HG03045 (cell line): ENCODE measurements around the gene ANXA2R.
A peak's percentile ranks its signal among the peaks of the same experiment; 100 is the strongest.
"Not testable (repeated sequence)": the region's sequence is repeated elsewhere in the genome, so short reads cannot be mapped to it uniquely, and the experiment has no call there.

Experiments used
- ATAC-seq: cut with Tn5 transposase; IDR thresholded peaks from one replicate; pipeline ENCODE4 v1.9.1; 2021; ENCODE audit warnings: mild to moderate bottlenecking, moderate library complexity; ENCODE audit not compliant: unreplicated experiment

The ANXA2R gene, protein sequence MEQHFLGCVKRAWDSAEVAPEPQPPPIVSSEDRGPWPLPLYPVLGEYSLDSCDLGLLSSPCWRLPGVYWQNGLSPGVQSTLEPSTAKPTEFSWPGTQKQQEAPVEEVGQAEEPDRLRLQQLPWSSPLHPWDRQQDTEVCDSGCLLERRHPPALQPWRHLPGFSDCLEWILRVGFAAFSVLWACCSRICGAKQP

DNA sequence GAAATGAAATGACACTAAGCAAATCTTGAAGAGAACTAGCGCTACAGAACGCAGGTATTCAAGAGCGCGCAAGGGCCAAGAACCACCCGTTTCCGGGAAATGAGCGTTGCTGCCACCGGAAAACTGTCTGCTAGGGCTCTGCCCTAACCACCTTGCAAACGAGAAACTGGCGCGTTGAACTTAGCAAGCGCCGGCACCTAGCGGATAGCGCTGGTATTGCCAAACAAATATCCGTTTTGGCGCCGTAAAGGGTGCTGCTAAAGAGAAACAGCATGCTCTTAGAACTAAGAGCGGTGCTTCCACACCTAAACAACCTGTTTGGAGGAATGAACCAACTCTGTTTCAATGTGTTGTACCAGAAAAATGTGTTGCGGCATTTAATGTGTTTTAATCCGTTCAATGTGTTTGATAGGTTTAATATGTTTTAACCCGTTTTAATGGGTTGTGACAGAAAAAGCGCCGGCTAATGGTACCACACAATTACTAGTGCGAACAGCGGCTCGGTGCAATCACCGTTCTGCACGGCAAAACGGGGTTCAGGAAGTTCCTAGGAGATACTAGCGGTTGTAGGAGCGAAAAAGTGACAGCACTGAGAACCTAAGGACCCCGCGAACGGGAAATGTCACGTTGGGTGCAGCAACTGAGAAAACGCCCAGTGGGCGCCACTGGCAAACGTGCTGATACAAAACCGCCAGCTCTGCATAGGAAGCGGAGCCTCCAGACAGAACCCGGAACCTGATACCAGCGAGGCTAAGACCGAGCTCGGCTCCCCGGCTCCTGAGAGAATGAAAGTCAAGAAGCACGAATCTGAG is at the start of gene ANXA2R:
TSS of gene ANXA2R (minus strand) at position 33 of the 812 bp plus-strand sequence. CDS start 273 bp downstream, outside the sequence.
- peak; percentile 53 for ATAC-seq

DNA sequence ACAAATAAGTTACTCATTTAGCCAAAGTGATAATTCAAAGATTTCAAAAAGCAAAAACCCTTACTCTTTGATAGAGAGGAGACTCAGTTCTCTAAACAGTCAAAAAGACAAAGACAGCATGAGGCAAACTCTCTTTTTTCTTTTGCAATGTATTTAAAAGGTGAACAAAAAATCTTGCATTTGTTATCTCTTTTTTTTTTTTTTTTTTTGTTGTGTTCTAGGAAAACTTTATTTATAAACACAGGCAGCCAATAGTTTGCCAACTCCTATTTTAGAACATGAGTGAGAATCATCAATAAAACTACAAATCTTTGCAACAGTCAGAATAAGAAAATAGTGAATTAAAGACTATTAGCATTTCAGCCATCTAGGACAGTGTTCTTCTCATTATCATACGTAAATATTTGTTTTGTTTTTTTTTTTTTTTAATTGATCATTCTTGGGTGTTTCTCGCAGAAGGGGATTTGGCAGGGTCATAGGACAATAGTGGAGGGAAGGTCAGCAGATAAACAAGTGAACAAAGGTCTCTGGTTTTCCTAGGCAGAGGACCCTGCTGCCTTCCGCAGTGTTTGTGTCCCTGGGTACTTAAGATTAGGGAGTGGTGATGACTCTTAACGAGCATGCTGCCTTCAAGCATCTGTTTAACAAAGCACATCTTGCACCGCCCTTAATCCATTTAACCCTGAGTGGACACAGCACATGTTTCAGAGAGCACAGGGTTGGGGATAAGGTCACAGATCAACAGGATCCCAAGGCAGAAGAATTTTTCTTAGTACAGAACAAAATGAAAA is 46.2 kb upstream of the ANXA2R start:
- not testable (repeated sequence) for ATAC-seq

DNA sequence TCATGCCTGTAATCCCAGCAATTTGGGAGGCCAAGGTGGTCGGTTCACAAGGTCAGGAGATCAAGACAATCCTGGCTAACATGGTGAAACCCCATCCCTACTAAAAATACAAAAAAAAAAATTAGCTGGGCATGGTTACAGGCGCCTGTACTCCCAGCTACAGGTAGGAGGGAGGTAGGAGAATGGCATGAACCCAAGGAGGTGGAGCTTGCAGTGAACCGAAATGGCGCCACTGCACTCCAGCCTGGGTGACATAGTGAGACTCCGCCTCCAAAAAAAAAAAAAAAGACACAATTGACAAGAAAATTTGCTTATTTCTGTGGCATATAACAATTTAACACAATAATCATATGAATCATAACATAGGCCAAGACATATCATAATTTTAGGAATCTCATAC is 45.3 kb upstream of the ANXA2R start:
- ATAC-seq, result no peak

DNA sequence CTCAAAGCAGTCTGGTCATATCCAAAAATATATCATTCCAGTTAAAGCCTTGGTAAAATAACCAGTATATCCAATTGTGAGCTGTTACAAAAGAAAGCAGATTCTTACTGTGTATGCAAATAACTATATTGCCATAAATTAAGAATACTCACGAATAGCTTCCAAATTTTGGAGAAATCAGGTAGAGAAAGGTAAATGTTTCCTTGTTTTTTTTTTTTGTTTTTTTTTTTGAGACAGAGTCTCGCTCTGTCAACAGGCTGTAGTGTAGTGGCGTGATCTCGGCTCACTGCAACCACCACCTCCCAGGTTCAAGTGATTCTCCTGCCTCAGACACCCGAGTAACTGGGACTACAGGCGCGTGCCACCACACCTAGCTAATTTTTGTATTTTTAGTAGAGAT is 44.3 kb upstream of the ANXA2R start:
- ATAC-seq, result not testable (repeated sequence)

DNA sequence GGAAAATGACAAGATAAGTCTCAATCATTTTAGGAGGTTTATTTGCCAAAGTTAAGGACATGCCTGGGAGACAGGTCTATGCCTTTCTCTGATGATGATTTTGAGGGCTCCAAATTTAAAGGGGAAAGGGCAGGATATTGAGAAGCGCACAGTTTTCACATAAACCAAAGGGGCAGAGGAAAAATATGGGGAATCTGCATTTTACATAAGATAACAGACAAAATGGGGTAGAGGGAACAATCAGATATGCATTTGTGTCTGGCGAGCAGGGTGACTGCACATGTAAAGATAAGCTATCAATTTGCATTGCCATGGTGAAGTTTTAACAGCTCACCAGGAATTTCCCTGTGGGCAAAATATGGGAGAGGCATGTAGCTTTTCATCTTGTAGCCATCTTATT is 41.2 kb upstream of the ANXA2R start:
- ATAC-seq, result not testable (repeated sequence)

DNA sequence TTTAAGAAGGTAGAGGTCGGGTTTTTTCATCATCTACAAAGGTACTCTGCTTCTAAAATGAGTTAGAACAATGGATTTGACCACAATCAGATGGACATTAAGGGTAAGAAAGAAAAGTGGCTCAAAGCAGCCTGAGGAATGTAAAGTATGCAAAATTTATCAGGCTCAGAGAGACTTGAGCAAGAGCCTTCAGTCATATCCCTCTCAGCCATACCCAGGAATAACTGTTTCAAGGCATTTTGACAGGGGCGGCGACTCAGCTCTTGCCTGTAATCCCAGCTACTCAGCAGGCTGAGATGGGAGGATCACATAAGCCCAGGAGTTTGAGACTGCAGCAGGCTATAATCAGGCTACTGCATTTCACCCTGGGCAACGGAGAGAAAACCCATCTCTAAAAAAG is 38.8 kb upstream of the ANXA2R start:
- ATAC-seq, result no peak

DNA sequence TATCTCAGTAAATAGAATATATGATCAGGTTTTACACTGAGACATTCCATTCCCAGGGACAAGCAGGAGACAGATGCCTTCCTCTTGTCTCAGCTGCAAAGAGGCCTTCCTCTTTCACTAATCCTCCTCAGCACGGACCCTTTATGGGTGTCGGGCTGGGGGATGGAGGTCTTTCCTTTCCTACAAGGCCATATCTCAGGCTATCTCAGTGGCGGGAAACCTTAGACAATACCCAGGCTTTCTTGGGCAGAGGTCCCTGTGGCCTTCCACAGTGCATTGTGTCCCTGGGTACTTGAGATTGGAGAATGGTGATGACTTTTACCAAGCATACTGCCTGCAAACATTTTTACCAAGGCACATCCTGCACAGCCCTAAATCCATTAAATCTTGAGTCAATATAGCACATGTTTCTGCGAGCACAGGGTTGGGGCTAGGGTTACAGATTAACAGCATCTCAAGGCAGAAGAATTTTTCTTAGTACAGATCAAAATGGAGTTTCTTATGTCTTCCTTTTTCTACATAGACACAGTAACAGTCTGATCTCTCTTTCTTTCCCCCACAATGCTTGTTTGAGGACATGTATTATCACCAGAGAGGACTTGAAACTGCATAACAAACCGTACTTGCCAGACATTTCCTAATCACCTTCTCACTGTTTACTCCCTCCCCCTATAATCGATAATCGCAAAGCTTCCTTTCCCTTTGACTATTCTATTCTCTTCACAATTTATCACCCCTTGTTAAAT is 37.5 kb upstream of the ANXA2R start:
- ATAC-seq, result not testable (repeated sequence)

DNA sequence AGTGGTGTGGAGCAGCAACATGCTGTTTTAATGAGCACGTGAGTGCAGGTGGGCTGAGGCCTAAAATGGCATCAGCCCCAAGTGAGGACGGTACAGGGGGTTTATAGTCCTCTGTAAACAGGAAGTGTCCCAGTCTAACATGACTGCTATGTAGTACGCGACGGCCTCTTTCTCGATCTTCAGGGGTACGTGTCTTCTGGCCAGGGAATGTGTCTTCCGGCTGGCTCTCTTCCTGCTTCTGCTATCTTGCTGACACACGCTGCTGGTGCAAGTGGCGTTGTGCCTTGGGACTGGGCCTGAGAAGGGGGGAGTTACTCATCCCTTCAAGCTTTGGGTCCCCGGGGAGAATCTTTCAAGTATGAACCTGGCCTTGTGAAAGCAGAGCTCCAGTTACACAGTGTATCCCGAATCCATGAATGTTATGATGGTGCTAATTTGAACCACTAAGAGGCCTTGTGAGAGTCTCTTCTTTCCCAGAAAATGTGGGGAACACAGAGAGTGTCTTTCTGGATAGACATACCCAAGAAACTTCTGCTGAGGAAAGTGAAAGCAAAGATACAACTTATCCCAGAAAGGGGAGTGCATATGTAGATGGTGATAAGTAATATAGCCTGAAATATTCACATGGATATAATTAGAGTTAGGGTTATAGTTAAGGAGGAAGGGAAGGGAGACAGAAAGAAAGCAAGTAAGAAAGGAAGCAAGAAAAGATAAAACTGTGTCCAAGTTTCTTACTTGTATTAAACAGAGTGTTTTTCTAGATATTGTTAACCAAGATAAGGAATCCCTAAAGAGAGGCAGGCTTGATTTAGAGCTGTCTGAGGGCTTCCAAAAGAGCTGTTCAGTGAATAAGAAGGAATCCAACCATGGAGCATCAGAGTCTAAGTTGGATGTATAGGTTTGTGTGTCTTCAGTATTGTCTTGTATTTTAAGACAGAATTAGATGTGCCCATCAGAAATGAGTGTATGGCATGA is 35.5 kb upstream of the ANXA2R start:
- ATAC-seq, result no peak

DNA sequence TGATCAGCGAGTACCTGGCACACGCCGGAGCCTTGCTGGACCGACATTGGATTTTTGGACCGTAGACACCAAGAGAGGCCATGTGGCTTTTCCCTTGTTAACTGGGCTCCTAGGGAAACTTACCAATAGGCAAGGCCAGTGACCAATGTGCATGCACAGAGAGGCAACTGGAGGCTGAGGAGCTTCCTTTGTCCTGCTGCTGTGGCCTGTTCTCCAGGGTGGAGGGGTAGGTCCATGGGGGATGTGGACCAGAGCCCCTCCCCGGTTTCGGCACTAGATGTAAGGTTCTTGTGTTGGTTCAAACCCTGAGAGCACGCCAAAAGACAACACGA is 34.8 kb upstream of the ANXA2R start:
- no peak for ATAC-seq

DNA sequence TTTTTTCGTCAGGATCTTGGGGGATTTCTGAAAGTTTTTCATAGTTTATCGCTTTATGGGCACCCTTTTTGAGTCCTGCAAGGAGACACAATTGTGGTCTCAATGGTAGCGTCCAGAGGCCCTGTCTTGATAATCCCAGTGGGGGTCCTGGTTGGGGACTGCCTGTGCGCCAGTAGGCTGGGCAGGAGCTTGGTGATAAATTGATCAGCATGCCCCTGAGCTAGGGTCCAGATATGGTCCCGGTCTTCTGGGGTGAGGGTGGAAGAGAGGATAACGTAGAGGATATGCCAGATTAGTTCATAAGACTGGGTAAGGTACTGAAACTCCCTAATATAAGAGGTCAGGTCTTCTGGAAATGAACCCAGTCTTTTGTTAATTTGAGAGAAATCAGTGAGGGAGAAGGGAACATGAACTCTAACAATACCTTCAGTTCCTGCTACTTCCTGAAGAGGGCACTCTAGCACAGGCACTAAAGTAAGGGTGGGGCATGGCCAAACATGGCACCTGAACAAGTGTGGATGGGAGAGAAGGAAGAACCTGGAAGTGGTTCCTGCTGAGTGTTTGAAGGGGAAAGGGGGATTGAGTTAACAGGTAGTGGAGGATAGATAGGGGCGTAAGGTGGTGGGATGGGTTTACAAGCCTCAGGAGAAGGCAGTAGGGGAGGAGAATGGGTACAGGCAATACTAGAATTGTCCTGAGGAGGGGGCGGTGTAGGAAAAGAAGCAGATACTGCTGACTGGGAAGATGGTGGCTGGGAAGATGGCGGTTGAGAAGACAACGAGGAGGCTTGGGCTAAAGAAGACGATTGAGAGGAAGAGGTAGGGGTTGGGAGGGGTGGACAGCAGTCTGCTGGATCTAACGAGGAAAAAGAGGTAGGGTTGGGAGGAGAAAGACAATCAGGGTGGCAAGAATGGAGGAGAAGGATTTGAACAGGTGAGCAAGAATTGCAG is 33.8 kb upstream of the ANXA2R start:
- ATAC-seq, result no peak

DNA sequence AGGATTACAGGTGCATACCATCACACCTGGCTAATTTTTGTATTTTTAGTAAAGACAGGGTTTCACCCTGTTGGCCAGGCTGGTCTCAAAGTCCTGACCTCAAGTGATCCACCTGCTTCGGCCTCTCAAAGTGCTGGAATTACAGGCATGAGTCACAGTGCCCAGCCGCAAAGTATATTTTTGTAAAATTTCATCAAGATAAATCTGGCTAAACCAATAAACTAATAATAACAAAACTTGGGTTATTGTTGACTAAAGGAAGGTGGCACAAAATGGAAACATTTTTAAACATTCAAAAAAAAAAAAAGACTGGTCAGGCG is 29.2 kb upstream of the ANXA2R start:
- ATAC-seq, result not testable (repeated sequence)

DNA sequence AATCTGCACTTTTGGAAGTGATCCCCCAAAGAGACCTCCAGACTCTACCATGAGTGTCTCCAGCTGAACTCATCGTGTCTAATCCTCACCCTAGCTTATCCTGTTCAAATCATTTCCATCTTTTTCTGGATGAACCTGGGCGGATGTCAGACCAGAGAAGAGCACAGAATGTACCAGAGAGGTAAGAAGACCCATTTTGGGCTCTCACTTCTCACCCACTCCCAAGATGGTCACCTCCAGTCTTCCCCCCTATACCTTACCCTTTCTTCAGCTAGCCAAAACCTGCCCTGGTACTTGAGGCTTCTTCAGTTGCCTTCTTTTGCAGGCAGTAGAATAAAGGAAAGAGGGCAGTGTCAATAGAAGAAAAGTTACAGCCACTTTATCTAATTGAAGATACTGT is 27.9 kb upstream of the ANXA2R start:
- no peak for ATAC-seq

DNA sequence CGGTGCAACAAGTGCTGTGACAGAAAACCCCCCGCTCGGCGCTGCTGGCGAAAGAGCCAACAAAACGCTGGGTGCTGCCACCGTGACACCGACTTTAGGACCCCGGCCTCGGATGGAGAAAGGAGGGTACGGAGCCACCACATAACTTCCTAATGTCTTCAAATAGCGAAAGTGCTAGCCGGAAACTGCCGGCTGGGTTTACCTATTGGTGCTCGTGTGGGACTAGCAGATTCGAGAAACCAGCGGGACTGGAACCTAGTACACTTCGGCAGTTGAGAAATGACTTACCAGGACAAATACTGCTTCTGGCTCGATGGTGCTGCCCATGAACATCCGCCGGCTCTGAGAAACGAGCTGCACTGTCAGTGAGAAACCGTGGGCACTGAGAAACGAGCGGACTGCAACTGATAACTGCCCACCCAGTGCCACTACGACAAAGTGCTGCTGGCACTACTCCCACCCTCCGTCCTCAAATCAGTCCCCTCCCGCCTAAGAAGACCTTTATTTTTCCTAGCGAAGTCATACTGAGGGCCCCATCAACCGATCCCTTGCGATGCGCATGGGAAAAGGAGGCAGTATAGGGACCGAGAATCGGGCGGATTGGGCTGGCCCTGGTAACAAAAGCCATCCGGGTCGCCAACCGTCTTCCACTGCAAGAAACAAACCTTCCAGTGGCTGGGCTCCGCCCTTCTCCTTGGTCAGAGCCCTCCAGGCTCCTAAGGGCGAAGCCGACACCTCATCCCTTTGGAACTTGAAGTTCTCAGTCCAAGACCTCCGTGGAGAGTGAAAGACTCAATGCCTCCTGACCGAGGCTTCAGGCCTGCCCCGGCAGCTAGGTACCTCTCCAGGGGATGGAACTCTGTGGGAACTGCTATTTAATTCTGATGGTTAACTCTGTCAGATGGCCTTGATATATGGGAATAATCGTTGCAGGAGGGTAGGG is 27.0 kb upstream of the ANXA2R start:
- peak; percentile 57 for ATAC-seq

DNA sequence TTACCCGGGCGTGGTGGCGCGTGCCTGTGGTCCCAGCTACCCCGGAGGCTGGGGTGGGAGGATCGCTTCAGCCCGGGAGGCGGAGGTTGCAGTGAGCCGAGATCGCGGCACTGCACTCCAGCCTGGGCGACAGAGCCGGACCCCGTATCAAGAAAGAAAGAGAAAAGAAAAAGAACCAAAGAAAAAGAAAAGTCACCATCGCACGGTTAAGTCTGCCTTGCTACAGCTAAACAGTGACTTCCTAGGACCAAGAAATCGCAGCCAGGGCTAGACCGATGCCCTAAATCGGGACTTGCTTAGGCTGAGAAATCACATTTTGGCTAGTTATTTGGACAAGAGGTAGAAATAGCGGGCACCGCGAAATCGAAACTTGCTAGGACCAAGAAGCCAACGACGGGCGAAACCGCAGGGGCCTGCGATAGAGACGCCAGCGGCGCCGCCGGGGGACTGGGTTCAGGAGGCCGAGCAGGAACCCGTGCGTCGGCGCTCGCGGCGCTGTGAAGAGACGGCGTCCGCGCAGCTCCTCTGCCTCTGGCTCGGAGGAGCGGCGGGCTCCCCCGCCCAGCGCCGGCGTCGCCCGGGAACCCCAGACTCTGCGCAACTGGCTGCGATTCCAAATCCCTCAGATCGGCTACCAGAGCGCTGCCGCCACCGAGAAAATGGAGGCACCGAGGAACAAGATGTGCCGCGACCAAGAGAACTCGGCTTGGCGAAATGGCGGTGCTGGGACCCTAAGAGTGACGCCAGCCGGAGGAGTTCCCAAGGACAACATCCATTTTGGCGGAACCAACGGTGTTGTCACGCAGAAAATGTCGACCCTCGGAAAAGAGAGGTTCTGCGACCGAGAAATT is 26.1 kb upstream of the ANXA2R start:
- peak; percentile 47 for ATAC-seq

DNA sequence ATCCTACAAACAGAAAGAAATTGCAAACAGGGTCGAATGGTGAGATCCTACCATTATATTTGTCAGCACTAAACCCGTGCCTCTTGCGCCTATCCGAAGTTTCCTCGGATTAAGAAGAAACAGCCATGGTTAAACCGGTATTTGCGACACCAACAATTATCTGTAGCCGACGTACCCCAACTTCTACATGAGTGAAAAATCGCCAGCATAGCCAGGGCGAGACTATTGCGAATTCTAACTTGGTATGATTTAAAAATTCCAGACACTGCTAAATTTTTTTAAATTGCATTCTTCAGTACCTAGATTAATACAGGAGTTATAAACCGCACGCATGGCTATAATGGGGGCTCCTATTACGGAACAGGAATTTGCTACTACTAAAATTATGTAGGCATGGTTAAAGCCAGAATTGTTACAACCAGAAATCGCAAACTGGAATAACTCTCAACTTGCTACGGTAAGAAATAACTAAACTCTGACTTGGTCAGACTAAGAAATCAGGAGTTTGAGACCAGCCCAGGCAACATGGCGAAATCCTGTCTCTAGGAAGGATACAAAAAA is 25.3 kb upstream of the ANXA2R start:
- ATAC-seq, result no peak

DNA sequence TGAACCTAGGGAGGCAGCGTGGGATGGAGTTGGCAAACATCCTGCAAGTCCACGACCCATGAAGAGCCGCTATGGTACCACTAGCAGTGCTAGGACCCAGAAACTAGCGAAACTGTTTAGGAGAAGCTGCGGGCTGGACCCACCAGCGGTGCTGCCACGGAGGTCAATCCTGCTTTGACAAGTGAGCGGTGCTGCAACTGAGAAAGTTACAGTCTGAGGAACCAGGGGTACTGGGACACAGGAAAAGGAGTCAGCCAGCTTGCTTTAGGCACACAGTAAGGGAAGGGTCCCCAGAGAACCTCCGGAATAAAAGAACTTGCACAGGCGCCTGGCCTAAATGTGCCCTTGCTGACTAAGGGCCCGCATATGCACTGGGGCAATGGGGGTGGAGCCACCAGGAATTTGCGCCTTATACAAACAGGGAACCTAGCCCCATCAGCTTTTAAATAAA is 23.6 kb upstream of the ANXA2R start:
- ATAC-seq, result no peak
